T-helper 22 cell (primary cell): ENCODE results near the gene PRKAR1A.

Source experiments
- DNase-seq: peaks from one replicate; pipeline ENCODE4 v3.0.0-alpha.2; 2020; ENCODE audit warnings: low read depth

The PRKAR1A gene

DNA sequence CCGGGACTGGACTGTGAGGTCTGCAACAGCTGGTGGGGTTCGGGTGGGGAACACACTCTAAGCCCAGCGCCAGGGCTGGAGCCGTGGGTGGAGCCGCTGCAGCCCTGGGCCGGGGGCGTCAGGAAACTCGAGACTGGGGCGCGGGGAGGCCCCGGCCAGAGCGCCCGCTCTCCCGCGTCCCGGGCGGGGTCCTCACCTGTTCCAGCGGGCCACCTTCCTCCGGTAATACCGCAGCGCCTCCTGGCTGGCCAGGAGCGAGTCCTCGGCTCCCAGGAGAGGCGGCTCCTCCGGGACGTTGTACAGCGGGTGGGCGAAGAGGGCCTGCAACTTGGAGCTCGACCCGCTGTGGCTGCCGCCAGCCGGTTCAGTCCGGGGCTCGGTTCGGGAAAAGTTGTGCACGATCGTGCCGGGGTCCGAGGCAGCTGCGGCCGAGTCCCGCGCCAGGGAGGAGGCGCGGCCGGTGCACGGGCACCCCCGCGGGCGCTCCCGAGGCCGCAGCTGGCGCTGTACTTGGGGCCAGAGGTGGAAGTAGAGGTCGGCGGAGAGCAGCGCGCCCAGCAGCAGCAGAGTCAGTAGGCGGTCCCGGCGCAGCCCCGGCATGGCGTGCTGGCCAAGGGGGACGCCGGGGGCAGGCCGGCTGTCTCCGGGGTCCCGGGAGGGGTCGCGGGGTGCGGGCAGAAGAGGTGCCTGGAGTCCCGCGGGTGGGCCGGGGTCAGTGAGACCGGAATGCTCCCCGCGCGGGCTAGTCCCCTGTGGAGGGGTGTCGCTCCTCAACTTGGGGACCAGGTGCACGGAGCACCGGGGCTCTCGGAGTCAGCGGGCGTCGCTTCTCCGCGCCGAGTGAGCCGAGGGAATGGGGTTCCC lies 88.1 kb downstream of the PRKAR1A start:
- DNase-seq, result no peak
